GM23338 (cell line): ENCODE results near the gene PYGB. TPM values are rescaled to one million over a fixed set of nuclear protein-coding genes. Genes with fewer than 3 reads are reported as not detected.
A peak's percentile ranks its signal among the peaks of the same experiment; 100 is the strongest.

Experiments
- ATAC-seq: fragments of 200-7000 bp; cut with Tn5 transposase; 3 replicates; pipeline ENCODE4 v1.9.1; 2020
- DNase-seq: peaks from one replicate; pipeline ENCODE4 v3.0.0-alpha.2; 2015; ENCODE audit warnings: low spot score
- H2AFZ ChIP-seq: fragments of 200-600 bp; sonication (generic); 2 replicates; pipeline ENCODE4 v1.8.0; 2016; ENCODE audit warnings: antibody characterized with exemption, mild to moderate bottlenecking, moderate library complexity
- H3F3A ChIP-seq: fragments of 200-600 bp; sonication (generic); replicated peaks from 2 replicates; pipeline ENCODE4 v1.8.0; 2017; ENCODE audit warnings: antibody characterized with exemption, mixed run types, low read depth
- H3K27ac ChIP-seq: fragments of 200-600 bp; sonication (generic); 2 replicates; pipeline ENCODE4 v1.6.1; 2016; ENCODE audit warnings: low read depth
- H3K27me3 ChIP-seq: fragments of 200-600 bp; sonication (generic); 2 replicates; pipeline ENCODE4 v1.8.0; 2016; ENCODE audit warnings: mild to moderate bottlenecking, mixed run types, moderate library complexity; ENCODE audit not compliant: insufficient read depth
- H3K36me3 ChIP-seq: fragments of 200-600 bp; sonication (generic); 2 replicates; pipeline ENCODE4 v1.8.0; 2016; ENCODE audit warnings: mild to moderate bottlenecking; ENCODE audit not compliant: insufficient read depth
- H3K4me1 ChIP-seq: fragments of 200-600 bp; sonication (generic); 2 replicates; pipeline ENCODE4 v1.8.0; 2016; ENCODE audit warnings: mild to moderate bottlenecking, moderate library complexity; ENCODE audit not compliant: insufficient read depth
- H3K4me2 ChIP-seq: fragments of 200-600 bp; sonication (generic); 2 replicates; pipeline ENCODE4 v1.7.1; 2017; ENCODE audit warnings: mixed run types
- H3K4me3 ChIP-seq: fragments of 200-600 bp; sonication (generic); 2 replicates; pipeline ENCODE4 v1.6.1; 2016; ENCODE audit warnings: mixed run types
- H3K79me2 ChIP-seq: fragments of 200-600 bp; sonication (generic); replicated peaks from 2 replicates; pipeline ENCODE4 v1.8.0; 2017; ENCODE audit warnings: mild to moderate bottlenecking; ENCODE audit not compliant: insufficient read depth
- H3K9me2 ChIP-seq: fragments of 200-600 bp; sonication (generic); 2 replicates; pipeline ENCODE4 v1.8.0; 2017; ENCODE audit not compliant: insufficient read depth
- H4K20me1 ChIP-seq: fragments of 200-600 bp; sonication (generic); replicated peaks from 2 replicates; pipeline ENCODE4 v1.8.0; 2017; ENCODE audit warnings: mild to moderate bottlenecking; ENCODE audit not compliant: insufficient read depth
- H3K27ac Mint-ChIP-seq: 2 replicates; pipeline ENCODE4 v1.8.0; 2020; ENCODE audit warnings: inconsistent platforms, mild to moderate bottlenecking, moderate library complexity, mixed read lengths
- H3K27me3 Mint-ChIP-seq: 3 replicates; pipeline ENCODE4 v1.8.0; 2022; ENCODE audit warnings: low read depth, mild to moderate bottlenecking, moderate library complexity, mixed read lengths, inconsistent platforms; ENCODE audit not compliant: insufficient read depth, poor library complexity
- H3K36me3 Mint-ChIP-seq: 3 replicates; pipeline ENCODE4 v1.8.0; 2021; ENCODE audit warnings: low read depth, mild to moderate bottlenecking, inconsistent platforms, moderate library complexity, mixed read lengths
- H3K4me1 Mint-ChIP-seq: 3 replicates; pipeline ENCODE4 v1.8.0; 2020; ENCODE audit warnings: mild to moderate bottlenecking, inconsistent platforms, mixed read lengths
- H3K4me3 Mint-ChIP-seq: 3 replicates; pipeline ENCODE4 v1.8.0; 2021; ENCODE audit warnings: moderate library complexity, mild to moderate bottlenecking, inconsistent platforms, mixed read lengths
- H3K9me3 Mint-ChIP-seq: 3 replicates; pipeline ENCODE4 v1.8.0; 2020; ENCODE audit warnings: moderate library complexity, mild to moderate bottlenecking, inconsistent platforms, mixed read lengths
- EZH2 ChIP-seq: fragments of 200-600 bp; sonication (generic); IDR thresholded peaks from one replicate; pipeline ENCODE4 v1.8.0; 2017; ENCODE audit warnings: antibody characterized with exemption, mild to moderate bottlenecking, low read depth; ENCODE audit not compliant: unreplicated experiment
- JUNB ChIP-seq: IDR thresholded peaks from one replicate; pipeline ENCODE4 v1.6.1; 2016; ENCODE audit warnings: antibody characterized with exemption; ENCODE audit not compliant: unreplicated experiment
- NANOG ChIP-seq: IDR thresholded peaks from 2 replicates; pipeline ENCODE4 v1.6.1; 2016; ENCODE audit warnings: antibody characterized with exemption, borderline replicate concordance
- POLR2AphosphoS5 ChIP-seq: IDR thresholded peaks from 2 replicates; pipeline ENCODE4 v1.6.1; 2016; ENCODE audit warnings: antibody characterized with exemption, low read depth
- REST ChIP-seq: IDR thresholded peaks from one replicate; pipeline ENCODE4 v1.6.1; 2018; ENCODE audit warnings: antibody characterized with exemption; ENCODE audit not compliant: unreplicated experiment
- STAT1 ChIP-seq: IDR thresholded peaks from one replicate; pipeline ENCODE4 v1.6.1; 2016; ENCODE audit warnings: antibody characterized with exemption; ENCODE audit not compliant: unreplicated experiment
- ZNF114 ChIP-seq: fragments of 250-450 bp; sonication (Bioruptor Pico); IDR thresholded peaks from 2 replicates; pipeline ENCODE4 v1.5.0; 2020; ENCODE audit warnings: mild to moderate bottlenecking, moderate library complexity
- ZNF462 ChIP-seq: fragments of 250-450 bp; sonication (Bioruptor Pico); IDR thresholded peaks from 2 replicates; pipeline ENCODE4 v1.5.0; 2020; ENCODE audit warnings: mild to moderate bottlenecking, moderate library complexity
- polyA plus RNA-seq: library from polyadenylated mRNA; unstranded; fragments of >200 nt; fragmentation: Nextera tagmentation; extraction: Ambion mirVana; gene quantifications from 2 replicates; pipeline ENCODE4 v1.2.1, GENCODE V29; 2016
- total RNA-seq: library from RNA; depleted of rRNA; stranded (reverse); fragments of >200 nt; shearing (Covaris generic); gene quantifications from 2 replicates; pipeline ENCODE4 v1.2.3, GENCODE V29; 2014

The PYGB gene
- total and polyA plus RNA-seq, 2 experiments from 2014 or later: 15.6 to 64.0 TPM

- H4K20me1 ChIP-seq: no peaks in the 10 kb centered on the region
- TF ChIP-seq POLR2AphosphoS5 (no peak), JUNB (no peak), REST (no peak)
- no peaks in the 10 kb centered on the region for H3F3A ChIP-seq
- H3K27me3 ChIP-seq: no peaks in the 10 kb centered on the region
- H3K27me3 Mint-ChIP-seq: peaks cover 7% of the 10 kb centered on the region
- no peaks in the 10 kb centered on the region for H3K79me2 ChIP-seq
- H3K9me3 Mint-ChIP-seq: no peaks in the 10 kb centered on the region
- H3K27ac ChIP-seq: no peak overlapping the region
- H3K4me1 Mint-ChIP-seq: peaks cover 15% of the 10 kb centered on the region
- no peak overlapping the region for H3K4me2 ChIP-seq
- H3K4me3 Mint-ChIP-seq: no peak overlapping the region
- no peaks in the 10 kb centered on the region for H3K36me3 ChIP-seq
- no peak for DNase-seq
- no peak for ATAC-seq
- no peaks in the 10 kb centered on the region for H3K36me3 Mint-ChIP-seq
- 0 out of 2 replicates have a peak, but pooled peaks cover 6% of the 10 kb centered on the region for H3K4me1 ChIP-seq
- H3K9me2 ChIP-seq: no peaks in the 10 kb centered on the region
- no peak overlapping the region for H3K27ac Mint-ChIP-seq
- no peak overlapping the region for H2AFZ ChIP-seq
- H3K4me3 ChIP-seq: no peak overlapping the region
These were observed 10.1 kb upstream of the PYGB start for GRCh38 chr20:25237610-25238318.

- Histone ChIP-seq H3K9me2 (no peaks in the 10 kb centered on the region), H3K27ac (no peak overlapping the region), H2AFZ (0 out of 2 replicates have a peak overlapping the region, but pooled peaks have one; percentile 38), H3K79me2 (no peaks in the 10 kb centered on the region), H3K4me2 (no peak overlapping the region), H4K20me1 (no peaks in the 10 kb centered on the region), H3K27me3 (no peaks in the 10 kb centered on the region), H3K4me1 (0 out of 2 replicates have a peak, but pooled peaks cover 6% of the 10 kb centered on the region), H3K4me3 (no peak overlapping the region), H3K36me3 (no peaks in the 10 kb centered on the region), H3F3A (no peaks in the 10 kb centered on the region)
- no peaks in the 10 kb centered on the region for H3K9me3 Mint-ChIP-seq
- H3K4me3 Mint-ChIP-seq: no peak overlapping the region
- DNase-seq: no peak
- peaks cover 11% of the 10 kb centered on the region for H3K27me3 Mint-ChIP-seq
- no peaks in the 10 kb centered on the region for H3K36me3 Mint-ChIP-seq
- H3K27ac Mint-ChIP-seq: no peak overlapping the region
- ATAC-seq: no peak
- peaks cover 15% of the 10 kb centered on the region for H3K4me1 Mint-ChIP-seq
- TF ChIP-seq EZH2 (no peak), ZNF462 (CRISPR knock-in tag) (no peak), ZNF114 (CRISPR knock-in tag) (no peak), NANOG (no peak), STAT1 (no peak)
These were observed 9.4 kb upstream of the PYGB start for GRCh38 chr20:25238319-25239037.
